PFSK-1 (cell line): ENCODE results near the gene OR2C3.

ENCODE experiments used
- POLR2AphosphoS5 ChIP-seq: IDR thresholded peaks from 2 replicates; pipeline ENCODE4 v1.6.1; 2012; ENCODE audit warnings: low read depth, mild to moderate bottlenecking, control low read depth, low read length, moderate library complexity
- REST ChIP-seq, 2 experiments: IDR thresholded peaks; 2 replicates each; pipeline versions ENCODE4 v1.6.1 to v1.8.0; 2011 to 2012; ENCODE audit warnings: low read depth in 2 of 2, low read length in 2 of 2, control low read depth in 1 of 2, inconsistent platforms in 1 of 2, mild to moderate bottlenecking in 1 of 2, moderate library complexity in 1 of 2; ENCODE audit not compliant: insufficient read depth in 1 of 2
- SIN3A ChIP-seq: IDR thresholded peaks from 2 replicates; pipeline ENCODE4 v1.6.1; 2012; ENCODE audit warnings: mild to moderate bottlenecking, low read length, moderate library complexity, borderline replicate concordance; ENCODE audit not compliant: insufficient read depth
- TAF1 ChIP-seq: IDR thresholded peaks from 2 replicates; pipeline ENCODE4 v1.6.1; 2012; ENCODE audit warnings: low read length, control low read depth, borderline replicate concordance; ENCODE audit not compliant: insufficient read depth

DNA sequence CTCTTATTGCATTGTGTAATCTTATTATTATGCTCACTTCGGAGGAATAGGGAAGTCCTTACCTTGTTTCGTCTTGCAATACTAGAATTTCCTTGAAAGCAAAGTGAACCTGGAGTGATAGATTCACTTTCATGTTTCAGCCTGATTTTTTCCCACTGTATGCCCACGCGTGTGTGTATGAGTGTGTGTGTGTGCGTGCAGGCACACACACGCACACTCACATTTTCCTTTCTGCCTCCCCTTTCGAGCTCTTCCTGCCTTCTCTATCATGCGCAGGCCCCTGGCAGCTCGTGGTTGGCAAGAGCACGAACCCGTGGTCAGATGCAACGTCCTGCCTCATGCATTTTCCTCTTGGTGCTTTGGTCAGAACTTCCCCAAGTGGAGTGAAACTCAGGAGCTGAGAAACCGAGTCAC, 12.5 kb upstream of the OR2C3 start, which contains the start of gene GCSAML:
- TF ChIP-seq POLR2AphosphoS5, result no peak
- no peak for TF ChIP-seq SIN3A
- TF ChIP-seq TAF1, result no peak
- TF ChIP-seq REST (IDR thresholded peaks at IDR 0.05; ENCODE audit: insufficient read depth in 1 of 2, low read depth in 2 of 2, low read length in 2 of 2), result no peak
